HG02798 (cell line): ENCODE results near the gene MYO1D.

Experiments
- ATAC-seq: cut with Tn5 transposase; IDR thresholded peaks from one replicate; pipeline ENCODE4 v1.9.1; 2021; ENCODE audit warnings: mild to moderate bottlenecking; ENCODE audit not compliant: unreplicated experiment, poor library complexity

The MYO1D gene

DNA sequence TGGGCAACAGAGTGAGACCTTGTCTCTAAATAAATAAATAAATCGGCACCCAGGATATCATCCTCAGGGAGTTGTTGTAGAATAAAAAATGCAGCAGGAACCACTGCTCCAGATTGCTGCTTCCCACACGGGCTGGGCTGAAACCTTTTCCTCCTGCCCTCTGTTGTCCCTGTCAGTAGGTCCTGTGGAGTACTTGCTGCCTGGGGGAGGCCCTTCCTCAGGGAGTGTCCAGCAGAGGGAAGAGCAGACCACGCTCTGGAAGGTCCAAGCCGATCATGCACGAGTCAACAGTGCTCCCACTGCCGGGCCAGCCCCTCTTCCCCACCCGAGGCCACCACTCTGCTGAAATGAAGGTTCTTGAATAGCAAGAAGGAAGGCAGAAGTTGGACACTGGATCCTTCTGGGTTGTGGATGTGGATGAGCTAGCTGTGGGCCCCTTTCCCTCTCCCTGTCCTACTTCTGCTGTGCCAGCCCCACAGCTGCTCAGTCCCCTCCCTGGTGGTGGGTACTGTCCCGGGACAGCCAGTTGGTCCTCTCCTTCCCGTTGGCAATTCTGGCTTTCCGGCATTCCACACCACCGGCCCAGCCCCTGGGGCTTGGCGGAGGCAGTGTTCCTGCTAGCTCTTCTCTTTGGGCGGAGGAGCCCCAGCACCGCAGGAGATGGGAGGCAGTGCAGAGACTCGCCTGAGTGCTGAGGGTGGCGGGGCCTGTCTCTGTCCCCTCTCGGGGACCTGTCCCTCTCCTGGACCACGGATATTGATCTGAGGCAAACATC is 379.3 kb downstream of the MYO1D start:
- ATAC-seq, result no peak

DNA sequence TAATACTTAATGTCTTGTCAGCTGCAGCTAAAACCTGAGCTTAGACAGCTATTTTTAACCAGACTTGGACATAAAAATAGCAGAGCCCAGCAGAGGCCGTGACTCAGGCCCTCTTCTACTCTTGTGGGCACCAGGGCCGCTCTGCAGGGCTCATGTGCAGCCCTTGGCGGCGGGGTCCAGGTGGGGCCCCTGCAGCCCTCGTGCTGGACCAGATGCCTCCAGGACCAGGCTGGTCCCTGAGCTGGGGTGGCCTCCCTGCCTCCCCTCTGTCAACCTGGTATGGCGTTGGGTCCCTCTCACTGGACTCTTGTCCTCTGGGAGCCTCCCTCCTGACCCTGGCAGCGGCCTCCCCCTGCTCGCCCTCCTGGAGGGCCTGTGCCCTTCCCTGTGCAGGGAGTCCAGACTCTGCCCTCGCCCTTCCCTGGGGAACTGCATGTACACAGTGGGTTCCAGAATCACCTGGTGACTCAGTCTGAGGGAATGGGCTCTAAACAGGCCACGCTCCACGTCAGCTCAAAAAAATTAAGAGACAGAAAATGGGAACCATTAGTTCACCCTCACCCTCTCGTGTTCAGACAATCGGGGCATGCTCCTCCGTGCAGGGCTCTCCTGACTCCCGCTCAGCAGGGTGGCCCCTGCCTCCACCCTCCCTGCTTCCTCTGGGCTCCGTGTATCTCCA is 380.4 kb downstream of the MYO1D start:
- no peak for ATAC-seq

DNA sequence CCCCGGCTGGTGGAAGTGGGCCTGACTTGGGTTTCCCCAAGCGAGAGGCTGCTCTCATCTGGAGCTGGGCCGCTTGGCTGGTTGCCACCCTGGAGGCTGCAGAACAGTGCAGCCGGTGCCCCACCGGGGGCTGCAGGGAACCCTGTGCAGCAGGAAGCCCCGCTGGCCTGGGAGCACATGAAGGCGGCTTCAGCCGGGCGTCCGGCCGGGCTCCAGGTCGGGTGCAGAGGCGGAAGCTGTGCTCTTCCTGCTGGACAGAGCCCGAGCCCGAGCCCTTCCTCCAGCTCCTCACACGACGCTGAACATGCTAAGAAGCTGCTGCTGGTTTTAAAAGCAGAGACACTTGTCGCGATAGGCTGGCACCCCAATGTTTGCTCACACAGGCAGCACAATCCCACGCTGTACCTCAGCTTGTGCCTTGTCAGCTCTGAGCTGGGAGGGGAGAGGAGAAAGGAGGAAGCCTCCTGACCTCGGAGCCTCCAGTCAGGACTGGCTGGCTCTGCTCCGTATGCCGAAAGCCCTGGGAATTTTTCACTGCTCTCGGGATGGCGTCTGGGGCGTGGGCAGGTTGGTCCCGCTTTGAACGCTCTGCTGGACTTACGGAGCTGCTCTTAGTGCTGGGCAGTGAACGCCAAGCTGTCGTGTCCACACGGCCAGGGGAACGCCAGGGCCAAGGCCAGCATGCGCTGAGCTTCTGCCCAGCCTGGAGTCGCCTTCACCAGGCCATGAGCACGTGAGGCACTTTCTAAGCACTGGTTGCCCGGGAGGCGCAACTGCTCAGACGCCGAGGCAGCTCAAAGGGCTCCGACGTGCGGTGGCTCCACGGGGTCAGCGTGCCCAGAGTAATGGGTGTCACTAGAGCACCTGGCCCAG is 381.3 kb downstream of the MYO1D start:
- ATAC-seq, result no peak

DNA sequence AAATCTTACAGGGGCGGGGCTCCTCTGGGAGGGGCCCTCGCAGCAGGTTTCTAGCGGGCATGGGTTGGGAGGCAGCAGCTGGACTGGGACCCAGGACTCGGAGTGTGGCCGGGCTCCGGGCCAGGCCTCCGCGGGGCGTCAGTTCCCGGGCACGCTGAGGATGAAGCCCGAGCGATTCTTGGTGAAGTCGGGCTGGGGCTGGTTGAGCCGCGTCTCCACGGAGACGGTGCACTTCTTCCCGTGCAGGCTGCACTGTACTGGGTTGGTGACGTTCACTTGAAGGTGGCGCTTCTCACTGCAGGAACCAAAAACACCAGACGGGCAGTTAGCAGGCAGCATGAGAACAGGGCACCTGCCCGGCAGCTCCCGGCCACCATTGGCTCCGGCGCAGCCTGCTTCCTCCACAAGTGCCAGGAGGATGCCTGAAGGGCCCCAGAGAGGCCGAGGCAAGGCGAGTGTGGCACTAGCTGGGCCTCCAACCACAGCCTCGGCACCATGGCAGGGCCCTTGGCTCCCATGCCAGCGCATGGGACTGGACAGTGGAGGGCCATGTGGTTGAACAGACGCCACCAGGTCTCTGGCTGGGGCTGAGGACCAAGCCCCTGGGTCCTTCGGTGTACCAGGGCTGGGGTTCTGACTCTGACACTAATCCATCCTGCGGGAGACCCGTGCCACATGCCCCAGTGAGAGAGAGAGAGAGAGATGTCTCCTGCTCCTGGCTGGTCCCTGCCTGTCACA is 382.1 kb downstream of the MYO1D start:
- ATAC-seq, result no peak

DNA sequence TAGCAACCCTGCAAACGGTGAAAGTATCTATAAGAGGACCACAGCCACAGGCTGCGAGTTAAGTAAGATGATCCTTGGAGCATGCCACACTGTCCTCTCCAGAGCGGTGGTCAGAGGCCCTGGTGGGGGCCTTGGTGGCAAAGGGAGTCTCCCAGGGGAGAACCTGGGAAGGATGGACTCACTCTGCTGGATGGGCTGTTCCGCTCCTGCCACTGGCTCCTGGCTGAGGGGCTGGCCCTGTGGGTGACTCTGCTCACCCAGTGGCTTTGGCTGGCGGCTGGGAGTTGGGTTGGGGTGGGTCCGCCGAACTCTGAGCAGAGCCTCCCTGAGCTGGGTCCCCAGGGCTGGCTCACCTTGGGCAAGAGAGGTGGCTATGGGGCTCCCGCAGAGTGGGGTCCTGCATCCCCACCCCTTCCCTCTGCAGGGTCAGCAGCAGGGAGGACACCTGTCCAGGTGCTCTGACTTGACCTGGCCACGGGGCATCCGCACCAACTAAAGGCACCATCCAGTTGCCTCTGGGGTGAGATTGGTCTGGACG is 382.9 kb downstream of the MYO1D start:
- ATAC-seq, result no peak

DNA sequence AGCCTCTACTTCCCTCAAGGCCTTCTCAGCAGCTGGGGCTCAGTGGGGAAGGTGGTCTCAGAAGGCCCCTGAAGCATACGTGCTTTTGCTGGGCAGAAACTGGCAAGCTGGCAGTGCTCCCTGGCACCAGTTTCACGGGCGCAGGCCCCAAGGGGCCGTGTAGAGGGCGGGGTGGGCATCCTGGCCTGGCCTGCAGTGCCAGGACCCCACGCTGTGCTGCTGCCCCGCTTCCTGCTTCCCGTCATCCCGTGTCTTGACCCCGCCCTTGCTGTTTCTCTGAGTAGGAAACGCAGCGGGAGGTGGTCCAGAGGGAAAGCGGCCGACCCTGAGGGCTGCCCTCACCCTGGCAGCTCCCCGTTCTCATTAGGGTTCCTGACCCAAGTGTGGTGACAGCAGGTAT is 383.4 kb downstream of the MYO1D start:
- ATAC-seq, result no peak

DNA sequence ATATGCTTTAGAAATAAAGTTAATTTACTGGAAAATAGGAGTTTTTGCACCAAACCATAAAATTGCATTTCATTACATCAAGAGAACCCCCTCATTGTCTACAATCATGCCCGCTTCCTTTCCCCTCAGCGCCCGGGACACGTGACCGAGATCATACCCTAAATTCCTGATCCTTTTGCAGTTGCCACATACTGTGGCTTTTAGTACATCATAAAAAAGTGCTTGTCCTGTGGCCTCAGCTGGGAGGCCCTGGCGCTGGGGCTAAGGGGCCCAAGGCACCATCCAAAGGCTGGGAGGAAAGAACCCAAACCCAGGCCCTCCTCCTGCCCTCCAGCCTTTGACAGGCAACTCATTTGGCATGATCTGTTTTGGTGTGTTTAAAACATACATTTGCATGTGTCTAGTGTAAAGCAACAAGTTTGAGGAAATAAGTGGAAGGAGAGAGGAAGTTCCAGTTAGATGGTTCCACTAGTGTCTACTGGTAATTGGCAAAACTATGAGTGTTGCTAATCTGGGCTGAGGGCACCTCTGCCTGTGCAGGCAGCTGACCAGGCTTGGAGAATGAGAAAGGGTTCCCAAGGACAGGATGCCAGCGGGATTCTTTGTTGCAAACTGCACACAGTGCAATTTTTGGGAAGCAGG is 384.2 kb downstream of the MYO1D start:
- ATAC-seq, result no peak

DNA sequence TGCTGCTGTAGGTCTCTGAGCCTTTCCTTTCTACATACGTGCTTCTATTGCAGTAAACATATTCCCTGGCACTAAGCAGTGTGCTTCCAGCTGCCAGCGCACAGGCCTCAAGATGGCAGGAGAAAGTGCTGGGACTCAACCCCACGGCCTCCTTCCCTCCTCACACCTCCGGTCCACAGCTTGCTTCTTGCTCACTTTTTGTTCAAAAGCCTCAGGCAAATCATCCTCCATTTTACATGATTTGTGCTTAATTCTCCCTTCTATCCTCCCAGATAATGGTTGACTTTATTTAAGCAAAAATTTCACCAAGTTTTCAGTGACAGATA is 384.7 kb downstream of the MYO1D start:
- no peak for ATAC-seq

DNA sequence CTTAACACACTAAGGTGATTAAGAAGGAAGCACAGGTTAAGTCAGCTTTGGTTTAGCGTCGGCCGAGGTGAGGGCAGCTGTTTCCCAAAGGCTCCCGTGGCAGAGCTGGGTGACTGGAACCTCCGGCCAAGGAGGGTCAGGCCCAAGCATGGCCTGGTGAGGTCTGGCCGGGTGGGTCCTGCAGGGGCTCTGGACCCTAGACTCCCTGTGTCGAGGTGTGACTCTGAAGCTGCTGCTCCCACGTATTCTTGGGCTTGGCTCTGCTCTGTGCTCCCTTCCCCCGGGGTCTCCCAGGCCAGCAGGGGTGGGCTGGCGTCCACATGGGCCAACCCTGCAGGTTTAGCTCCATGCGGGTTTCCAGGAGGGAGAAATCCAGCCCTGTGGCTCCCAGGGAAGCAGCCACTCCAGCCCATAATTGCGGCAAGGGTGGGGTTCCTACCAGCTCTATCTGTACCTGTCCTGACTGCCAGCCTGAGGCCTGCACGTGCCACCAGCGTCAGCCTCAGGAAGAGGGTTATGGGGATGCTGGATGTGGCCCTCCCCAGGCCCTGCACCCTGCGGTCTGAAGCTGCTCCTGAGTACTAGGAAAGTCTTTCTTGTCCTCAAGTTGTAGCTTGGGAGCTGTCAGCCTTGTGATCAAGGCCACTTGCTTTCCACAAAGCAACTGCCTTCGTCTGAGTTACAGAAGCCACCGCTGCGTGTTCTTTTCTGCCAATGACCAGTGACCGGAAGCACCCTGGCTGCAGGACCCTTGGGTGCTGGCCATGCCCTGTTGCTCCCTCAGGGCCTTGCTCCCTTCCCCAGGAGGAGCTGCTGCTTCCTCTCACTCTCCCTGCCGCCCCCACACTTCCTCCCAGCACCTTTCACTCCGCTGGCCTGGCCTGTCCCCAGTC is 385.3 kb downstream of the MYO1D start:
- ATAC-seq, result no peak

DNA sequence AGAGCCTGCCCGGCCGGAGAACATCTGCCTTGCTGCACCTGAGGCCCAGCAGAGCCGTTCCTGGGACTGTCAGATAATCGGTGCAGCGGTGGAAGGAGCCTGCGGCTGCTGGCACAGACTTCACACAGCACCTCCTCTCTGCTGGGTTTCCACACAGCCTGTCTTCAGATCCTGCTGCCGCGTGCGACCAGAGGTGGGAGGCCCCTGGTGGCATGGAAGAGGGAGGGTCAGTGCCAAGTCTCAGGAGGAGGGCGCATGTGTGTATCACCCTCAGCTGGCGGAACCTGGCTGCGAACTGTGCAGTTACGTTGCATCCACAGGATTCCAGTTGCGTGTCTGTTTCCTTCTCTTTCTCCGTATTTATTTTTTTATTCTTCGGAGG is 386.8 kb downstream of the MYO1D start:
- no peak for ATAC-seq

DNA sequence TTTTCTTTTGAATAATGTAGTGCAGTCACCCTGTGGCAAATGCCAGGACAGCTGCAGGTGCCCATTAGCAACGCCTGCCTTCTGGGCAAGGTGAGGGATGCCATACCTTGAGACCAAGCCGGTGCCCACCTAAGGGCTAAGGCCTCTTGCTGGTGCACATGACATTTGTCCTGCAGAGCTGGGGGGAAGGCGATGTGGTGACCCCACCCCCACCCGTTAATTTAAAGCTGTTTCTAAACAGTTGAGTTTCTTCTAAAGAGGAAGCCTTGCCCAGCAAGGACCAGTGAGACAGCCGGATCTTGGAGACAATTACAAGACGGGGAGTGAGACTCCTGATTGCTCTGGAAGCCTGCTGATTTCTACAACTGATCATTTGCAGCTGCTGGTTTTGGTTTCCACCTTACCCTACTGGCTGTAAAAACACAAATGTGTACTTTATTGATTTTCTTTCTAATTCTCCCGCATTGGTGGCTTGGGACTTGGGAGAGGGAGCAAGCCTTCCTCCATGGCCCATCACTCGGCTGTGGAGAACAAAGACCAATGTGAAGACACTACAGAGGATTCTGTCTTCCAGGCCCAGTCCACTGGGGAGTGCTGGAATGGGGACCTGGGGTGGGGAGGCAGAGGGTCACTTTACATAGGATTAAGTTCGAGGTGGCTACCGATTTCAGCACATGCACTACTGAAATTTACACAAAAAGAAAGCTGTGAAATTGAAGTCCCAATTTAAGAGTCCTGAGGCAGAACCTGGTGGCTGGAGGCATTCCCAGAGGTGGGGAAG is 387.4 kb downstream of the MYO1D start:
- ATAC-seq, result no peak

DNA sequence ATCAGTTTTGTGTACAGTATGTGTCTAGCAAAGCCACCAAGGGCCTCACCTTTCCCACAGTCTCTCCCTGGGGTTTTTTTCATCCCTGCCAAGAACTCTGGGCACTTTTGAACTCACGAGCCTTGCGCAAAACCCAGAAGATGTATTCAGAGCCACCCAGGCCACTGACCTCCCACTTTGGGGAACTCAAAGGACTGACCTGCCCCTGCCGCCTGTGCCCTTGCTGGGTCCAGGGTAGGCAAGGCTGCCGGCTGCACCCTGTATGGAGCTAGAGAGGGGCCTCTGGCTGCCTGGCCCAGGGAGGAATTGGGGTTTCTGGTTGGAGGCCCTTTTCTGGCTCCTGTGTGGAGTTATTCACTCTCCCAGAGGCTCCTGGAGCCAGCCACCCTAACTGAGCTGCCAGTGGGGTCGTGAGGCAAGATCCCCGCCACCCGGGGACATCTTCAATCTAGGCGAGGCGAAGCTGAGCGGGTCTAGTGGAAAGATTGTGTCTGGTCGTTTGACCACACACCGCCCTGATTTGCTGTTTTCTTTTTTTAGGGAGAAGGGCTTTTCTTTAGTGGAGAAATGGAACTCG is 388.2 kb downstream of the MYO1D start:
- no peak for ATAC-seq

DNA sequence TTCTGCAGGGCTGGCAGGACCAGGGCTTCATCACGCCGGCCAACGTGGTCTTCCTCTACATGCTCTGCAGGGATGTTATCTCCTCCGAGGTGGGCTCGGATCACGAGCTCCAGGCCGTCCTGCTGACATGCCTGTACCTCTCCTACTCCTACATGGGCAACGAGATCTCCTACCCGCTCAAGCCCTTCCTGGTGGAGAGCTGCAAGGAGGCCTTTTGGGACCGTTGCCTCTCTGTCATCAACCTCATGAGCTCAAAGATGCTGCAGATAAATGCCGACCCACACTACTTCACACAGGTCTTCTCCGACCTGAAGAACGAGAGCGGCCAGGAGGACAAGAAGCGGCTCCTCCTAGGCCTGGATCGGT is 388.8 kb downstream of the MYO1D start:
- ATAC-seq, result no peak

DNA sequence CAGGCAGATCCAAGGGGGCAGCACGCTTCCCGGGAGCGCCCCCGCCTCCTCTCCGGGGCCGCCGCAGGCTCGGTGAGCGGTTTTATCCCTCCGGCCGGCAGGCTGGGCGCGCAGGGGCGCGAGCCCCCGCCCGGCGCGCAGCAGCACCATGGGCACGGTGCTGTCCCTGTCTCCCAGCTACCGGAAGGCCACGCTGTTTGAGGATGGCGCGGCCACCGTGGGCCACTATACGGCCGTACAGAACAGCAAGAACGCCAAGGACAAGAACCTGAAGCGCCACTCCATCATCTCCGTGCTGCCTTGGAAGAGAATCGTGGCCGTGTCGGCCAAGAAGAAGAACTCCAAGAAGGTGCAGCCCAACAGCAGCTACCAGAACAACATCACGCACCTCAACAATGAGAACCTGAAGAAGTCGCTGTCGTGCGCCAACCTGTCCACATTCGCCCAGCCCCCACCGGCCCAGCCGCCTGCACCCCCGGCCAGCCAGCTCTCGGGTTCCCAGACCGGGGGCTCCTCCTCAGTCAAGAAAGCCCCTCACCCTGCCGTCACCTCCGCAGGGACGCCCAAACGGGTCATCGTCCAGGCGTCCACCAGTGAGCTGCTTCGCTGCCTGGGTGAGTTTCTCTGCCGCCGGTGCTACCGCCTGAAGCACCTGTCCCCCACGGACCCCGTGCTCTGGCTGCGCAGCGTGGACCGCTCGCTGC is 389.3 kb downstream of the MYO1D start:
- ATAC-seq, result no peak

DNA sequence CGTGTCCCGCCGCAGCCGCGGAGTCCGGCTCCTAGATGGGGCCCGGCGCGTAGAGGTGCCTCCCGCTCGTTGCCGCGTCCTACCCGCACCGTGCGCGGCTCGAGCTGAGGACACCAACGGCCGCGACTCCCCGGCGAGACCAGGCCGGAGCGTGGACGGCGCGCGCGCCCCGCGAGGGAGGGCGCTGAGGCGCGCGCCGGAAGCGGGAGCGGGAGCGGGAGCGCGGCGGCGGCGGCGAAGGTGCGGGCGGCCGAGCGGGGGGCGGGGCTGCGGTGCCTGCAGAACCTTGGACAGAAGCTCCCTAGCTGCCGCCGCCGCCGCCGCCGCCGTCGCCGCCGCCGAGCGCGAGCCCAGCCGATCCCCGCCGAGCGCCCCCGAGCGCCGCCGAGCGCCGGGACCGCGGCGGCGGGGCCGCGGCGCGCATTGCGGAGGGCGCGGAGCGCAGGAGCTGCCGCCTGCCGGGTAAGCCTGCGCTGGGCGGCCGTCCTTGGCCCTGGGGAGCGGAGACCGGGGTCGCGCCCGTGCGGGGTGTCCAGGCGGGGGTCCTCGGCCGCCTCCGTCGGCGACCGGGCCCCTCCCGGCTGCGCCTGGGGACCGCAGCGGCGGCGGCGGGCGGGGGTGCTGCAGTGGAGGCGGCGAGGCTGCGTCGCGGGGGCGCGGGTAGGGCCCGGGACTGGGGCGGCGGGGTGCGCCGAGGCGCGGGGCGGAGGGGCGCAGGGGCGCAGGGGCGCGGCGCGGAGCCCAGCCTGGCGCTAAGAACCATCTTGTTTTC is 390.0 kb downstream of the MYO1D start, which contains the start of gene CDK5R1:
CDK5R1 (plus strand) TSS at position 293 of the 772 bp plus-strand sequence. CDS start 628 bp downstream, outside the sequence.
- peak; percentile 37 for ATAC-seq

DNA sequence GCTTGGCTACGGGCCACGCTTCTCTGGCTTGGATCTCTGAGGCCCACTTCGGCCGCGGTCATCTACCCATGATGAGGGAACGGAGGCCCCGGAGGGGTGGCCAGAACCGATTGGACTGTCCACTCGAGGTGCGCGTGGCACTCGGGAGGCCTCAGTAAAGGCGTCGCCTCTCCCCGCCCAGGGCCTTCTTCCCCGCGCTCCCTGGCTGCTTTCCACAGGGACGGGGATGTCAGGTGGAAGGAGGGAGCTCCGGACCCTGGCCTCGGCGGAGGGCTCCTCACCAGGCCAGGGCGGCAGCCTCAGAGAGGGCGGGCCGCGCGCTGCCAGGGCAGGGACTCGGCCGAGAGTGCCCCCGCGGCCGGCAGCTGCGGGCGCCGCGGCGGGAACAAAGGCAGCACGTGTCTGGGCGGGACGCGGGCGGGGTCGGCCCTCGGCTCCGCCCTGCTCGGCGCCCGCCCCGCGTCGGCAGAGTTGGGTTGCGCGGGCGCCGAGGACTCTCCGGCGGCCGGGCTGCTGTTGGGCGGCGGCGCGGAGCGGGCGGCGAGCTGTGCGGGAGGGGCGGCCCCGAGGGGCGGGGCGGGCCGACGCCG is 390.7 kb downstream of the MYO1D start:
- ATAC-seq, result peak; percentile 48
